ENCODE data around the gene ELK1.

The ELK1 gene

DNA sequence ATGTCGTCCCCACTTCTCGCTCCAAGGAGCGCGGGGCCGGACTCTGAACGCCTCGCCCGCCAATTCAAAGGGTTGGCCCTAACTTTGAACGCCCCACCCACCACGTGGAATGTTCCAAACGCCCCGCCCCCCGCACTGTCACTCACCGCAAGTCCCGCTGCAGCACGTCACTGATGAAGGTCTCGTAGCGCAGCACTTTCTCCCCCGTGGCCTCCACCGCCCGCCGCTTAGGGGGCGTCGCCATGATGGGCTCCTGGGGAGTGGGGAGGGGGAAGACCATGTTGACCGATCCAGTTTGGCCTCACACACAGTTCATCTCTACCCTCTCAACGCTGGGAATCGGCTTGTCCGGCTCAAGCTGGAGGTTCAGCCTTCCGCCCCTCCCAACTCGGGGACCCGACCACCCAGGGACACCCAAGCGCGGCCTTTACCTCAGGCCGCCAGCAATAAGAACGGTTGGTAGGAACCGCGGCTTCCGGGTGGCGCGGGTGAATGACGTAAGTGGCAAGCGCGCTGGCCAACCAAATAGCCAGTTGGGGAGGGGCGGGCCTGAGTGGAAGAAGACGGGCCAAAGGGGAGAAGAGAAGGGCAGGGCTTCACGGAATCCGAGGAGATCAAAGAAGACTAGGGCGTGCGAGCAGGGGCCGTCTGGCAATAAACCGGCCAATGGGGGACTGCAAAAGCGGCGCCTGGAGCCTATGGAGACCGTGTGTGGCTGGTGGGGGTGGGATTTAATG lies 8.5 kb upstream of the ELK1 start, which contains the start of gene UXT:
UXT (minus strand) TSS at position 497 of the 737 bp plus-strand sequence; CDS start at position 244, 253 bp downstream.
- H3K4me3 ChIP-seq (replicated peaks; ENCODE audit: insufficient read depth, low read length) = peak within 1 kb of the TSS; percentile 54
- peak; percentile 82 for TF ChIP-seq POLR2AphosphoS5 (IDR thresholded peaks at IDR 0.05; ENCODE audit: low read depth)
- TF ChIP-seq SPI1 (IDR thresholded peaks at IDR 0.05; ENCODE audit: borderline replicate concordance, low read depth) = no peak
- no peak for TF ChIP-seq GABPA (IDR thresholded peaks at IDR 0.05; ENCODE audit: low read depth)
- TF ChIP-seq, protein P1, sequence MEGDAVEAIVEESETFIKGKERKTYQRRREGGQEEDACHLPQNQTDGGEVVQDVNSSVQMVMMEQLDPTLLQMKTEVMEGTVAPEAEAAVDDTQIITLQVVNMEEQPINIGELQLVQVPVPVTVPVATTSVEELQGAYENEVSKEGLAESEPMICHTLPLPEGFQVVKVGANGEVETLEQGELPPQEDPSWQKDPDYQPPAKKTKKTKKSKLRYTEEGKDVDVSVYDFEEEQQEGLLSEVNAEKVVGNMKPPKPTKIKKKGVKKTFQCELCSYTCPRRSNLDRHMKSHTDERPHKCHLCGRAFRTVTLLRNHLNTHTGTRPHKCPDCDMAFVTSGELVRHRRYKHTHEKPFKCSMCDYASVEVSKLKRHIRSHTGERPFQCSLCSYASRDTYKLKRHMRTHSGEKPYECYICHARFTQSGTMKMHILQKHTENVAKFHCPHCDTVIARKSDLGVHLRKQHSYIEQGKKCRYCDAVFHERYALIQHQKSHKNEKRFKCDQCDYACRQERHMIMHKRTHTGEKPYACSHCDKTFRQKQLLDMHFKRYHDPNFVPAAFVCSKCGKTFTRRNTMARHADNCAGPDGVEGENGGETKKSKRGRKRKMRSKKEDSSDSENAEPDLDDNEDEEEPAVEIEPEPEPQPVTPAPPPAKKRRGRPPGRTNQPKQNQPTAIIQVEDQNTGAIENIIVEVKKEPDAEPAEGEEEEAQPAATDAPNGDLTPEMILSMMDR (IDR thresholded peaks at IDR 0.05; ENCODE audit: insufficient read depth, low read length) = no peak
- TF ChIP-seq, protein P2, sequence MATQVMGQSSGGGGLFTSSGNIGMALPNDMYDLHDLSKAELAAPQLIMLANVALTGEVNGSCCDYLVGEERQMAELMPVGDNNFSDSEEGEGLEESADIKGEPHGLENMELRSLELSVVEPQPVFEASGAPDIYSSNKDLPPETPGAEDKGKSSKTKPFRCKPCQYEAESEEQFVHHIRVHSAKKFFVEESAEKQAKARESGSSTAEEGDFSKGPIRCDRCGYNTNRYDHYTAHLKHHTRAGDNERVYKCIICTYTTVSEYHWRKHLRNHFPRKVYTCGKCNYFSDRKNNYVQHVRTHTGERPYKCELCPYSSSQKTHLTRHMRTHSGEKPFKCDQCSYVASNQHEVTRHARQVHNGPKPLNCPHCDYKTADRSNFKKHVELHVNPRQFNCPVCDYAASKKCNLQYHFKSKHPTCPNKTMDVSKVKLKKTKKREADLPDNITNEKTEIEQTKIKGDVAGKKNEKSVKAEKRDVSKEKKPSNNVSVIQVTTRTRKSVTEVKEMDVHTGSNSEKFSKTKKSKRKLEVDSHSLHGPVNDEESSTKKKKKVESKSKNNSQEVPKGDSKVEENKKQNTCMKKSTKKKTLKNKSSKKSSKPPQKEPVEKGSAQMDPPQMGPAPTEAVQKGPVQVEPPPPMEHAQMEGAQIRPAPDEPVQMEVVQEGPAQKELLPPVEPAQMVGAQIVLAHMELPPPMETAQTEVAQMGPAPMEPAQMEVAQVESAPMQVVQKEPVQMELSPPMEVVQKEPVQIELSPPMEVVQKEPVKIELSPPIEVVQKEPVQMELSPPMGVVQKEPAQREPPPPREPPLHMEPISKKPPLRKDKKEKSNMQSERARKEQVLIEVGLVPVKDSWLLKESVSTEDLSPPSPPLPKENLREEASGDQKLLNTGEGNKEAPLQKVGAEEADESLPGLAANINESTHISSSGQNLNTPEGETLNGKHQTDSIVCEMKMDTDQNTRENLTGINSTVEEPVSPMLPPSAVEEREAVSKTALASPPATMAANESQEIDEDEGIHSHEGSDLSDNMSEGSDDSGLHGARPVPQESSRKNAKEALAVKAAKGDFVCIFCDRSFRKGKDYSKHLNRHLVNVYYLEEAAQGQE (IDR thresholded peaks at IDR 0.05; ENCODE audit: insufficient replicate concordance, low read depth) = peak; percentile 37

DNA sequence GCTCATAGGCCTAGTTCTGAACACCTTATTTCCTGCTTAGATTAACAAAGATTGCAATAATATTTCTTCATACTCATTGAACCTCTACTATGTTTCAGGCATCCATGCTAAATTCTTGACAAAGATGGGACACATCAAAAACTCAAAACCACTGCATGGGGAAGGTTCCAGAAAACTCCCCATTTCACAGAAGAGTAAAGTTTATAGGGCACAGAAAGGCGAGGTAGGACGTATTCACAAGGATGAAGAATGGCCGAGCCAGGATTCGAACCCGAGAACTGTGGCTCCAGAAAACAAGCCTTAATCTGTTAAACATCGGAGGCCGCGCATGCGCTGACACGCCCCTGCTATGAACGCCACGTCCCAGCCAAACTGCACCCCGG lies 7.9 kb upstream of the ELK1 start:
- no peak for DNase-seq (ENCODE audit: low read depth in 1 of 2, low spot score in 1 of 2)
- H3K27me3 ChIP-seq (ENCODE audit: insufficient read depth, poor library complexity, severe bottlenecking) = no peaks in the 10 kb centered on the region
- peak overlapping the region; percentile 54 for H3K4me3 ChIP-seq (replicated peaks; ENCODE audit: insufficient read depth, low read length)
- no peak for TF ChIP-seq POLR2AphosphoS5 (IDR thresholded peaks at IDR 0.05; ENCODE audit: low read depth)
- TF ChIP-seq, protein P1 (IDR thresholded peaks at IDR 0.05; ENCODE audit: insufficient read depth, low read length) = no peak
- TF ChIP-seq SPI1 (IDR thresholded peaks at IDR 0.05; ENCODE audit: borderline replicate concordance, low read depth) = no peak
- TF ChIP-seq, protein P2 (IDR thresholded peaks at IDR 0.05; ENCODE audit: insufficient replicate concordance, low read depth) = no peak
- no peak for TF ChIP-seq GABPA (IDR thresholded peaks at IDR 0.05; ENCODE audit: low read depth)
- H3K27ac ChIP-seq (replicated peaks) = peak overlapping the region; percentile 99

More for the DNA sequence above, 8.5 kb upstream of the ELK1 start, which contains the start of gene UXT:
- Histone ChIP-seq H3K27ac (replicated peaks) (peak within 1 kb of the TSS; percentile 99), H3K27me3 (ENCODE audit: insufficient read depth, poor library complexity, severe bottlenecking) (no peaks in the 10 kb centered on the region)
- DNase-seq (ENCODE audit: low read depth in 1 of 2, low spot score in 1 of 2) = peak; percentile 84 to 93

DNA sequence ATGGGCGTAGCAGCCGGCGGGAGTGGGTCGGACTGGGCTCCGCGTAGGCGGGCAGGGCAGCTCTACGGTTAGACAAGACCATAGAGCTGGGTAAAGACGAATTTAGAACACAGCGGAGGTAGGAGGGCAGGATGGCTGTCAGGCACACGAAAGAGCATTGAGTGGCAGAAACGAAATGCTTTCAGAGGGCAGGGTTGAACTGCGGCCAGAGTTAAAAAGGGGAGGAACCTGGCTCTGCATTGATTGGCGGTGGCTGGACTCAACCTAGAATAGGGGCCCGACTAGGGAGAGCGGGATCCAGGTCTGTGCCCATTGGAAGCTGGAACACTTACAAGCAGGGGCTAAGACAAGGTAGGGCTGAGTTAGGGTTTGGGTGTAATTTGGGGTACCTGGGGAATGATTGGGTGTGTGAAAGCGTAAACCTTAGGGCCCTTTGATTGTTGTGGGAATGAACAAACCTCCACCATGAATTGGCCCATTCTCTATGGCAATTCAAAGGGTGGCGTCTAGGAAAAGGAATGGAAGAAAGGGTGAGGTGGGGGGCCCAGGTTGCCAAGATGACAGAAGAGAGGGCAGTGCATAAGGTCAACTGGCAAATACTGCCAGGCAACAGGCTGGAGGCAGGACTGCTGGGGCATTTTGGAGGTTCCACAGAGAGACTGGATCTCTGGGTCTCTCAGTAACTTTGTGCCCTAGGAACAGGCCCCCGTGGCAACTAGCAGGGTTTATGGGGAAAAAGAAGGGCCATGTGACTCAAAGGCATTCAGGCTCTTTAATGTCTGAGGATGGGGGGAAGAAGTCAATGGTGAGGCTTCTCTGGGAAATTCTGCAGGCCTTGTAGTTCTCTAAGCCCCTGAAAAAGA lies 911 bp upstream of the ELK1 start:
- H3K27ac ChIP-seq (replicated peaks) = peak overlapping the region; percentile 49

More for the DNA sequence above, 911 bp upstream of the ELK1 start:
- DNase-seq (ENCODE audit: low read depth in 1 of 2, low spot score in 1 of 2) = no peak
- no peak overlapping the region for H3K4me3 ChIP-seq (replicated peaks; ENCODE audit: insufficient read depth, low read length)
- no peaks in the 10 kb centered on the region for H3K27me3 ChIP-seq (ENCODE audit: insufficient read depth, poor library complexity, severe bottlenecking)
- TF ChIP-seq, protein P1 (IDR thresholded peaks at IDR 0.05; ENCODE audit: insufficient read depth, low read length) = no peak
- TF ChIP-seq POLR2AphosphoS5 (IDR thresholded peaks at IDR 0.05; ENCODE audit: low read depth) = no peak
- TF ChIP-seq, protein P2 (IDR thresholded peaks at IDR 0.05; ENCODE audit: insufficient replicate concordance, low read depth) = no peak
- TF ChIP-seq SPI1 (IDR thresholded peaks at IDR 0.05; ENCODE audit: borderline replicate concordance, low read depth) = no peak
- TF ChIP-seq GABPA (IDR thresholded peaks at IDR 0.05; ENCODE audit: low read depth) = no peak

All from HL-60 (cell line).